ENCODE data around the gene MBD4. TPM values are rescaled to one million over a fixed set of nuclear protein-coding genes. Genes with fewer than 3 reads are reported as not detected.

Gene MBD4
- total and polyA plus RNA-seq, 2 donors (not counting 1 experiment from before 2014, with no cell fraction given), result 95.7 to 140 TPM

DNA sequence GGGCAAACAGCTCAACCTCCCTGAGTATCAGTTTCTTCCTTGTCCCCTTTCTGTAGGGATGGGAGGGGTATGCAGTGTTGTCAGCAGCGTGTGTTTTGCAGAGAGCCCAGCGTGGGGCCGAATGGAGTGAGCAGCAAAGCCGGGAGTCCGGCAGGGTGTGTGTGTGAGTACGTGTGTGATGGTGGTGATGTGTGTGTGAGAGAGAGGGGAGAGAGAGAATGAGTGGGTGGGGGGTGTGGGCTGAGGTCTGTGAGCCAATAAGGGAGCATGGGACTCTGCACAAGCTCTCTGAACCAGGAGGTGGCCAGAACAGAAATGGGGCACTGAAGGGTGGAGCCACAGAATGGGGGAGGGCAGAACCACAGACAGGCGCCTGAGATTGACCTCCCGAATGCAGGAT lies 44.1 kb upstream of the MBD4 start:
- H3K4me3 ChIP-seq (ENCODE audit: control extremely low read depth in 1 of 5, extremely low read depth in 1 of 5, insufficient read depth in 1 of 5, low read depth in 2 of 5, low read length in 4 of 5), result no peak overlapping the region
- no peaks in the 10 kb centered on the region for H3K79me2 ChIP-seq (ENCODE audit: control insufficient read depth, insufficient read depth, low read length)
- H2AFZ ChIP-seq (ENCODE audit: insufficient read depth, low read depth, low read length, poor library complexity, severe bottlenecking), result no peak overlapping the region
- H3K4me2 ChIP-seq (replicated peaks; ENCODE audit: low read depth, low read length, poor library complexity, severe bottlenecking), result no peak overlapping the region
- POLR2A ChIA-PET, result no interaction called here
- no peak overlapping the region for H3K27ac Mint-ChIP-seq
- no peaks in the 10 kb centered on the region for H3K9me3 Mint-ChIP-seq (ENCODE audit: insufficient read depth)
- intact Hi-C loops (cut with micrococcal nuclease), result no loop called here
- H3K27me3 ChIP-seq (replicated peaks in 1 of 4; ENCODE audit: control extremely low read depth in 1 of 4, control insufficient read depth in 3 of 4, insufficient read depth in 4 of 4, low read length in 3 of 4), result no peaks in the 10 kb centered on the region
- no peaks in the 10 kb centered on the region for H3K9me3 ChIP-seq (ENCODE audit: control extremely low read depth in 1 of 3, control insufficient read depth in 2 of 3, insufficient read depth in 1 of 3, low read length in 2 of 3)
- WGBS (ENCODE audit: insufficient coverage), result 93% methylated on average over 7 of the region's 8 CpGs
- H3K27ac ChIP-seq (ENCODE audit: low read length in 2 of 2), result no peak overlapping the region
- DNase-seq (no peak), ATAC-seq (ENCODE audit: low read depth) (no peak)
- H4K20me1 ChIP-seq (ENCODE audit: control insufficient read depth, insufficient read depth, low read length, poor library complexity, severe bottlenecking), result no peaks in the 10 kb centered on the region
- H3K4me3 Mint-ChIP-seq, result no peak overlapping the region
- H3K4me1 ChIP-seq (ENCODE audit: control insufficient read depth in 2 of 2, insufficient read depth in 2 of 2, low read length in 2 of 2), result no peaks in the 10 kb centered on the region
- TF ChIP-seq, protein P1, sequence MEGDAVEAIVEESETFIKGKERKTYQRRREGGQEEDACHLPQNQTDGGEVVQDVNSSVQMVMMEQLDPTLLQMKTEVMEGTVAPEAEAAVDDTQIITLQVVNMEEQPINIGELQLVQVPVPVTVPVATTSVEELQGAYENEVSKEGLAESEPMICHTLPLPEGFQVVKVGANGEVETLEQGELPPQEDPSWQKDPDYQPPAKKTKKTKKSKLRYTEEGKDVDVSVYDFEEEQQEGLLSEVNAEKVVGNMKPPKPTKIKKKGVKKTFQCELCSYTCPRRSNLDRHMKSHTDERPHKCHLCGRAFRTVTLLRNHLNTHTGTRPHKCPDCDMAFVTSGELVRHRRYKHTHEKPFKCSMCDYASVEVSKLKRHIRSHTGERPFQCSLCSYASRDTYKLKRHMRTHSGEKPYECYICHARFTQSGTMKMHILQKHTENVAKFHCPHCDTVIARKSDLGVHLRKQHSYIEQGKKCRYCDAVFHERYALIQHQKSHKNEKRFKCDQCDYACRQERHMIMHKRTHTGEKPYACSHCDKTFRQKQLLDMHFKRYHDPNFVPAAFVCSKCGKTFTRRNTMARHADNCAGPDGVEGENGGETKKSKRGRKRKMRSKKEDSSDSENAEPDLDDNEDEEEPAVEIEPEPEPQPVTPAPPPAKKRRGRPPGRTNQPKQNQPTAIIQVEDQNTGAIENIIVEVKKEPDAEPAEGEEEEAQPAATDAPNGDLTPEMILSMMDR (IDR thresholded peaks at IDR 0.05), result no peak
- no peak for TF ChIP-seq EZH2 (IDR thresholded peaks at IDR 0.05; ENCODE audit: borderline replicate concordance, insufficient read depth, low read depth, low read length, poor library complexity, severe bottlenecking)
- H3K27me3 Mint-ChIP-seq, result no peaks in the 10 kb centered on the region
- H3K9ac ChIP-seq (ENCODE audit: low read length), result no peak overlapping the region
- CTCF ChIA-PET, result no interaction called here
- H3K36me3 ChIP-seq (replicated peaks in 1 of 2; ENCODE audit: control extremely low read depth in 1 of 2, control insufficient read depth in 1 of 2, extremely low read depth in 1 of 2, insufficient read depth in 2 of 2, low read length in 1 of 2), result peaks cover 0 to 8% of the 10 kb centered on the region in 2 experiments
- no peaks in the 10 kb centered on the region for H3K4me1 Mint-ChIP-seq

DNA sequence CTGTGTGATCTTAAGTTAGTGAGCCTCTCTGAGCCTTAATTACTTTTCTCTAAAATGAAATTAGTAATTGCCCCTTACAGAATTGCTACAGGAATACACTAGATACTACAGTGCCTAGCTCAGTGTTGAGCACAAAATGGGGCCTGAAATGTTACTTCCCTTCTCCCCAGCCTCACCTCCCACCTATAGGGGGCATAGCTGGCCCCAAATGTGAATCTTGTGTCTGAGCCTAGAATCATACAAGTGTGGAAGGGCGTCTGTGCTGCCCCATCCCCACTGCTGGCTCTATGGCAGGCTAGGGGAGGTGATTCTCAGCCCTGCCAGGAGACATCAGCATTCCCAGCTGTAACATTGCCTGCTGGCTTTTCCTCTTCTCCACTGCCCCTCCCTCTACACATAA lies 43.0 kb upstream of the MBD4 start:
- H3K9me3 Mint-ChIP-seq (ENCODE audit: insufficient read depth), result no peaks in the 10 kb centered on the region

More for the DNA sequence above, 43.0 kb upstream of the MBD4 start:
- Histone ChIP-seq H3K4me3 (ENCODE audit: control extremely low read depth in 1 of 5, extremely low read depth in 1 of 5, insufficient read depth in 1 of 5, low read depth in 2 of 5, low read length in 4 of 5) (no peak overlapping the region), H2AFZ (ENCODE audit: insufficient read depth, low read depth, low read length, poor library complexity, severe bottlenecking) (no peak overlapping the region), H4K20me1 (ENCODE audit: control insufficient read depth, insufficient read depth, low read length, poor library complexity, severe bottlenecking) (no peaks in the 10 kb centered on the region), H3K9me3 (ENCODE audit: control extremely low read depth in 1 of 3, control insufficient read depth in 2 of 3, insufficient read depth in 1 of 3, low read length in 2 of 3) (no peaks in the 10 kb centered on the region), H3K79me2 (ENCODE audit: control insufficient read depth, insufficient read depth, low read length) (no peaks in the 10 kb centered on the region), H3K4me1 (ENCODE audit: control insufficient read depth in 2 of 2, insufficient read depth in 2 of 2, low read length in 2 of 2) (no peaks in the 10 kb centered on the region), H3K4me2 (replicated peaks; ENCODE audit: low read depth, low read length, poor library complexity, severe bottlenecking) (no peak overlapping the region), H3K27ac (ENCODE audit: low read length in 2 of 2) (no peak overlapping the region), H3K36me3 (replicated peaks in 1 of 2; ENCODE audit: control extremely low read depth in 1 of 2, control insufficient read depth in 1 of 2, extremely low read depth in 1 of 2, insufficient read depth in 2 of 2, low read length in 1 of 2) (peaks cover 0 to 8% of the 10 kb centered on the region in 2 experiments), H3K9ac (ENCODE audit: low read length) (no peak overlapping the region), H3K27me3 (replicated peaks in 1 of 4; ENCODE audit: control extremely low read depth in 1 of 4, control insufficient read depth in 3 of 4, insufficient read depth in 4 of 4, low read length in 3 of 4) (no peaks in the 10 kb centered on the region)
- intact Hi-C loops (cut with micrococcal nuclease), result no loop called here
- ChIA-PET CTCF (interaction anchor here (1.1 kb wide), 1 partner anchor 10 kb away, joined by 3 read pairs; no protein-coding TSS in a partner anchor), POLR2A (no interaction called here)
- WGBS (ENCODE audit: insufficient coverage), result no CpG with 5 or more reads among the region's 1 CpG
- no peaks in the 10 kb centered on the region for H3K27me3 Mint-ChIP-seq
- no peaks in the 10 kb centered on the region for H3K4me1 Mint-ChIP-seq
- no peak for TF ChIP-seq EZH2 (IDR thresholded peaks at IDR 0.05; ENCODE audit: borderline replicate concordance, insufficient read depth, low read depth, low read length, poor library complexity, severe bottlenecking)
- TF ChIP-seq, protein P1 (IDR thresholded peaks at IDR 0.05), result no peak
- DNase-seq, result no peak
- no peak overlapping the region for H3K4me3 Mint-ChIP-seq
- no peak overlapping the region for H3K27ac Mint-ChIP-seq
- ATAC-seq (ENCODE audit: low read depth), result no peak
